HCT116 (cell line): ENCODE data around the gene CALHM3. TPM values are rescaled to one million over a fixed set of nuclear protein-coding genes. Genes with fewer than 3 reads are reported as not detected.

Experiments used
- ATAC-seq: fragments of 200-7000 bp; cut with Tn5 transposase; 2 replicates; pipeline ENCODE4 v1.9.1; 2020; ENCODE audit warnings: mild to moderate bottlenecking, moderate library complexity
- BruUV-seq: library from RNA; stranded (reverse); fragments of 400-500 nt; replicated peaks from 2 replicates; lab custom pipeline; 2021; lab: Mats Ljungman, UMichigan
- CTCF ChIA-PET: fragments of 300-600 bp; sonication (Branson Sonifier 250); formaldehyde crosslinking; loops from one replicate; lab custom pipeline; 2021; ENCODE audit warnings: antibody characterized with exemption; lab: Charles Lee
- POLR2A ChIA-PET: fragments of 300-600, 350-600 bp; sonication (Branson Sonifier 250); formaldehyde crosslinking; loops from one replicate; lab custom pipeline; 2021; ENCODE audit warnings: antibody characterized with exemption; lab: Charles Lee
- RAD21 ChIA-PET, 2 experiments: fragments of 300-600 bp; sonication (Branson Sonifier 250); formaldehyde crosslinking; loops; one replicate each; lab custom pipeline; 2023; ENCODE audit warnings: low total read pairs in 2 of 2; ENCODE audit not compliant: uncharacterized antibody in 2 of 2, unreplicated experiment in 2 of 2, low non-redundant PET in 1 of 2; lab: Charles Lee
- DNase-seq: peaks from one replicate; pipeline ENCODE4 v3.0.0-alpha.2; 2010; ENCODE audit warnings: low read depth, low spot score
- H2AFZ ChIP-seq: fragments of 200-600 bp; shearing (Covaris generic), sonication (generic); 2 replicates; pipeline ENCODE4 v1.6.1; 2017; ENCODE audit warnings: low read depth, mixed run types, mixed read lengths, antibody characterized with exemption, low read length; ENCODE audit not compliant: poor library complexity, severe bottlenecking
- H3K27ac ChIP-seq: 2 replicates; pipeline ENCODE4 v1.5.1; 2012; ENCODE audit warnings: low read depth, low read length
- H3K27me3 ChIP-seq: fragments of 200-600 bp; sonication (generic); 2 replicates; pipeline ENCODE4 v1.6.1; 2016; ENCODE audit warnings: mixed run types, low read length, mixed read lengths; ENCODE audit not compliant: insufficient read depth
- H3K36me3 ChIP-seq, 2 experiments: fragments of 200-500 bp in 1 of 2; fragments of 200-600 bp in 1 of 2; sonication (Bioruptor generic) in 1 of 2; sonication (generic) in 1 of 2; 2 replicates each; pipeline versions ENCODE4 v1.5.1 to v1.6.1; 2014 to 2016; ENCODE audit warnings: low read length in 2 of 2, inconsistent platforms in 1 of 2, mixed read lengths in 1 of 2, mixed run types in 1 of 2; ENCODE audit not compliant: insufficient read depth in 2 of 2, control insufficient read depth in 1 of 2
- H3K4me1 ChIP-seq, 2 experiments: fragments of 200-600 bp in 1 of 2; sonication (generic) in 1 of 2; 2 replicates each; pipeline versions ENCODE4 v1.5.1 to v1.6.1; 2012 to 2017; ENCODE audit warnings: low read length in 2 of 2, inconsistent platforms in 1 of 2, mild to moderate bottlenecking in 1 of 2, mixed read lengths in 1 of 2, mixed run types in 1 of 2, moderate library complexity in 1 of 2; ENCODE audit not compliant: insufficient read depth in 2 of 2, control insufficient read depth in 1 of 2
- H3K4me2 ChIP-seq: fragments of 200-600 bp; sonication (generic); 2 replicates; pipeline ENCODE4 v1.6.1; 2017; ENCODE audit warnings: mixed run types, low read length, mixed read lengths
- H3K4me3 ChIP-seq, 2 experiments: fragments of 200-600 bp in 1 of 2; sonication (generic) in 1 of 2; replicated peaks in 1 of 2; 2 replicates each; pipeline ENCODE4 v1.5.1; 2011 to 2016; ENCODE audit warnings: low read length in 2 of 2, control low read depth in 1 of 2, low read depth in 1 of 2, mild to moderate bottlenecking in 1 of 2, mixed read lengths in 1 of 2, mixed run types in 1 of 2
- H3K79me2 ChIP-seq: fragments of 200-600 bp; sonication (generic); 2 replicates; pipeline ENCODE4 v1.6.1; 2017; ENCODE audit warnings: mild to moderate bottlenecking, mixed run types, low read length, moderate library complexity, mixed read lengths; ENCODE audit not compliant: insufficient read depth
- H3K9ac ChIP-seq: fragments of 200-600 bp; sonication (generic); 2 replicates; pipeline ENCODE4 v1.6.1; 2016; ENCODE audit warnings: low read length, mixed read lengths
- H3K9me2 ChIP-seq: fragments of 200-600 bp; sonication (generic), shearing (Covaris generic); 2 replicates; pipeline ENCODE4 v1.6.1; 2017; ENCODE audit warnings: mixed run types, mild to moderate bottlenecking, moderate library complexity; ENCODE audit not compliant: insufficient read depth
- H3K9me3 ChIP-seq, 2 experiments: fragments of 200-500 bp in 1 of 2; fragments of 200-600 bp in 1 of 2; sonication (Bioruptor generic) in 1 of 2; sonication (generic) in 1 of 2; 2 replicates each; pipeline ENCODE4 v1.6.1; 2014 to 2017; ENCODE audit warnings: low read length in 2 of 2, mixed read lengths in 2 of 2, inconsistent platforms in 1 of 2, low read depth in 1 of 2, mild to moderate bottlenecking in 1 of 2, mixed run types in 1 of 2, moderate library complexity in 1 of 2; ENCODE audit not compliant: control insufficient read depth in 1 of 2, insufficient read depth in 1 of 2
- H4K20me1 ChIP-seq: fragments of 200-600 bp; sonication (generic), shearing (Covaris generic); 2 replicates; pipeline ENCODE4 v1.6.1; 2017; ENCODE audit warnings: mixed run types, mild to moderate bottlenecking, moderate library complexity; ENCODE audit not compliant: insufficient read depth
- ATF3 ChIP-seq: IDR thresholded peaks from 2 replicates; pipeline ENCODE4 v1.6.1; 2012
- CBX3 ChIP-seq: IDR thresholded peaks from 2 replicates; pipeline ENCODE4 v1.6.1; 2012; ENCODE audit warnings: low read depth
- CEBPB ChIP-seq: IDR thresholded peaks from 2 replicates; pipeline ENCODE4 v1.6.1; 2012; ENCODE audit warnings: low read depth
- ELF1 ChIP-seq: IDR thresholded peaks from 2 replicates; pipeline ENCODE4 v1.6.1; 2012; ENCODE audit warnings: low read depth, borderline replicate concordance
- EZH2phosphoT487 ChIP-seq: fragments of 200-600 bp; IDR thresholded peaks from 2 replicates; pipeline ENCODE4 v1.6.1; 2018; ENCODE audit warnings: antibody characterized with exemption, borderline replicate concordance
- FOSL1 ChIP-seq: IDR thresholded peaks from 2 replicates; pipeline ENCODE4 v1.6.1; 2012; ENCODE audit warnings: low read depth
- MAX ChIP-seq: IDR thresholded peaks from 2 replicates; pipeline ENCODE4 v1.6.1; 2012
- POLR2AphosphoS5 ChIP-seq: IDR thresholded peaks from 2 replicates; pipeline ENCODE4 v1.6.1; 2011; ENCODE audit warnings: mild to moderate bottlenecking, low read depth, low read length, moderate library complexity
- REST ChIP-seq: IDR thresholded peaks from 2 replicates; pipeline ENCODE4 v1.6.1; 2012; ENCODE audit warnings: low read depth
- SIN3A ChIP-seq: IDR thresholded peaks from 2 replicates; pipeline ENCODE4 v1.6.1; 2012; ENCODE audit warnings: low read depth
- SP1 ChIP-seq: IDR thresholded peaks from 2 replicates; pipeline ENCODE4 v1.6.1; 2012; ENCODE audit warnings: low read depth
- SRF ChIP-seq: IDR thresholded peaks from 2 replicates; pipeline ENCODE4 v1.6.1; 2012; ENCODE audit warnings: low read depth
- TCF7L2 ChIP-seq: IDR thresholded peaks from 2 replicates; pipeline ENCODE4 v1.7.0; 2011; ENCODE audit warnings: borderline replicate concordance, inconsistent platforms; ENCODE audit not compliant: insufficient read depth, insufficient read length; ENCODE audit errors: extremely low read depth
- YY1 ChIP-seq: IDR thresholded peaks from 2 replicates; pipeline ENCODE4 v1.6.1; 2011; ENCODE audit warnings: low read length, low read depth, moderate library complexity, mild to moderate bottlenecking; ENCODE audit not compliant: insufficient replicate concordance; ENCODE audit errors: extremely low read depth
- ZBTB33 ChIP-seq: IDR thresholded peaks from 2 replicates; pipeline ENCODE4 v1.6.1; 2011; ENCODE audit warnings: mild to moderate bottlenecking, low read length, moderate library complexity; ENCODE audit not compliant: insufficient replicate concordance; ENCODE audit errors: extremely low read depth
- ZFX ChIP-seq: fragments of 450-650 bp; IDR thresholded peaks from 2 replicates; pipeline ENCODE4 v1.6.1; 2017
- ZNF274 ChIP-seq: fragments of 200-500 bp; sonication (Bioruptor generic); IDR thresholded peaks from 2 replicates; pipeline ENCODE4 v1.6.1; 2014; ENCODE audit warnings: mild to moderate bottlenecking, low read depth, low read length, inconsistent platforms
- intact Hi-C: fragments of 100-400 bp; cut with micrococcal nuclease; formaldehyde crosslinking; loops from 2 replicates; pipeline ENCODE4 v1.10.0; 2022
- total RNA-seq: library from RNA; stranded (reverse); gene quantifications from one replicate; pipeline ENCODE4 v1.2.1, GENCODE V29; 2021; ENCODE audit not compliant: unreplicated experiment

The CALHM3 gene
- total RNA-seq, 1 experiment from 2014 or later = 0.49 TPM

GRCh38 chr10:103449208-103450144 is 29.6 kb downstream of the CALHM3 start:
- no peak for ATAC-seq
- H3K9me2 ChIP-seq = no peaks in the 10 kb centered on the region
- no TSS peak for BruUV-seq
- TF ChIP-seq ZBTB33 = no peak
- no peak for TF ChIP-seq FOSL1
- no peak for TF ChIP-seq SRF
- no peak for TF ChIP-seq ZNF274
- TF ChIP-seq EZH2phosphoT487 = no peak
- TF ChIP-seq YY1 = no peak
- TF ChIP-seq SIN3A = no peak
- TF ChIP-seq CEBPB = no peak
- TF ChIP-seq TCF7L2 = no peak
- no peak for TF ChIP-seq CBX3
- TF ChIP-seq REST = no peak
- TF ChIP-seq ATF3 = no peak
- no peak; the same call in 1 of the 2 replicates for TF ChIP-seq POLR2AphosphoS5
- TF ChIP-seq ZFX = no peak
- TF ChIP-seq ELF1 = no peak
- TF ChIP-seq MAX = no peak
- TF ChIP-seq SP1 = no peak

More at GRCh38 chr10:103449208-103450144, 29.6 kb downstream of the CALHM3 start:
- Histone ChIP-seq H3K27me3 (no peaks in the 10 kb centered on the region), H3K9ac (no peak overlapping the region), H2AFZ (no peak overlapping the region), H3K9me3 (no peaks in the 10 kb centered on the region), H3K79me2 (peaks cover 9% of the 10 kb centered on the region; the same call in 1 of the 2 replicates), H3K4me2 (peak overlapping the region; percentile 99), H4K20me1 (no peaks in the 10 kb centered on the region), H3K4me3 (no peak overlapping the region), H3K27ac (peak overlapping the region; percentile 83), H3K36me3 (peaks cover 40 to 45% of the 10 kb centered on the region in 2 experiments), H3K4me1 (peaks cover 11 to 55% of the 10 kb centered on the region in 2 experiments; a peak in 3 of 4 replicates)
- POLR2A ChIA-PET = no interaction called here
- RAD21 ChIA-PET = interaction anchor here in 1 of 2 experiments (0.7 to 1.2 kb wide), 2 partner anchors 16 to 36 kb away, joined by 3 read pairs; no protein-coding TSS in a partner anchor
- intact Hi-C loops = loop anchor here (2.0 kb wide), 1 partner anchor 33 kb away; no protein-coding TSS in a partner anchor
- CTCF ChIA-PET = no interaction called here
- DNase-seq = no peak
